ENCODE data around the gene SYNE1. TPM values are rescaled to one million over a fixed set of nuclear protein-coding genes. Genes with fewer than 3 reads are reported as not detected.

SYNE1 gene
- total and polyA plus RNA-seq, 8 donors = 79.1 to 201 (median 104) TPM

GRCh38 chr6:152184573-152184916, 452.6 kb downstream of the SYNE1 start:
- DNase-seq = no peak
- no peak for ATAC-seq
- no peaks in the 10 kb centered on the region for H3K9me3 ChIP-seq
- peaks cover 0 to 51% of the 10 kb centered on the region in 2 donors for H3K36me3 ChIP-seq
- H3K27me3 ChIP-seq = no peaks in the 10 kb centered on the region
- intact Hi-C loops (cut with DNase I) = no loop called here
- peak overlapping the region in 1 of 2 donors; percentile 40 for H3K27ac ChIP-seq
- no peak for TF ChIP-seq CTCF (IDR thresholded peaks at IDR 0.05)
- H3K4me3 ChIP-seq = no peak overlapping the region
- H3K4me1 ChIP-seq = no peaks in the 10 kb centered on the region

- no peaks in the 10 kb centered on the region for H3K4me1 ChIP-seq
- no peaks in the 10 kb centered on the region for H3K9me3 ChIP-seq
- DNase-seq (no peak), ATAC-seq (no peak)
- intact Hi-C loops (cut with DNase I) = no loop called here
- no peaks in the 10 kb centered on the region for H3K27me3 ChIP-seq
- TF ChIP-seq CTCF (IDR thresholded peaks at IDR 0.05) = no peak
- no peak overlapping the region for H3K4me3 ChIP-seq
- H3K36me3 ChIP-seq = peaks cover 0 to 42% of the 10 kb centered on the region in 2 donors
- no peak overlapping the region for H3K27ac ChIP-seq
These were observed 456.6 kb downstream of the SYNE1 start for GRCh38 chr6:152180601-152181000.

- H3K4me3 ChIP-seq = no peak overlapping the region
- no peak overlapping the region for H3K27ac ChIP-seq
- H3K36me3 ChIP-seq = peaks cover 0 to 61% of the 10 kb centered on the region in 2 donors
- DNase-seq (no peak), ATAC-seq (no peak)
- intact Hi-C loops (cut with DNase I) = no loop called here
- no peaks in the 10 kb centered on the region for H3K4me1 ChIP-seq
- no peaks in the 10 kb centered on the region for H3K9me3 ChIP-seq
- no peaks in the 10 kb centered on the region for H3K27me3 ChIP-seq
- no peak for TF ChIP-seq CTCF (IDR thresholded peaks at IDR 0.05)
These were observed 460.9 kb downstream of the SYNE1 start for GRCh38 chr6:152176268-152176667.

DNA sequence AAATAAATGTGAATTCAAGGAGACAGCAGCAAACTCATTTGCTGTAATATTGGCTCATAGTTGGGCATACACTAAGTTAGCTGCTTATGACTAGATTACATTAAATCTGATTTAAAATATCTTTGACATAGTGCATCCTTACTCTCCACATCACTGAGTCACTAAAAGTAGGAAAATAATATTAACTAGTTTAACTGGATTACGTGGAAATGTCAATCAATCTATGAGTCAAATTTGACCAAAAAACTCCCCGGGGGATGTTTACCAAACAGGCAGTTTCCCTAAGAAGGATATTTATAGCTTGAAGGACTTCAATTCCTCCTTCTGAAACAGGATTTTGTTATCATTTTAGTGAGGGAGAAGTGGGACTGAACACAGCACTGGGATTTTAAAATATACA, 463.2 kb downstream of the SYNE1 start:
- DNase-seq = no peak
- no peak for ATAC-seq
- H3K4me1 ChIP-seq = no peaks in the 10 kb centered on the region
- H3K27ac ChIP-seq = no peak overlapping the region
- TF ChIP-seq CTCF (IDR thresholded peaks at IDR 0.05) = no peak
- intact Hi-C loops (cut with DNase I) = no loop called here
- peaks cover 0 to 60% of the 10 kb centered on the region in 2 donors for H3K36me3 ChIP-seq
- H3K4me3 ChIP-seq = no peak overlapping the region
- no peaks in the 10 kb centered on the region for H3K27me3 ChIP-seq
- no peaks in the 10 kb centered on the region for H3K9me3 ChIP-seq

GRCh38 chr6:152173321-152173720, 463.8 kb downstream of the SYNE1 start:
- no peaks in the 10 kb centered on the region for H3K4me1 ChIP-seq
- no peak for TF ChIP-seq CTCF (IDR thresholded peaks at IDR 0.05)
- no peaks in the 10 kb centered on the region for H3K9me3 ChIP-seq
- no peak for DNase-seq
- no peak overlapping the region for H3K4me3 ChIP-seq
- no peak for ATAC-seq
- no peaks in the 10 kb centered on the region for H3K27me3 ChIP-seq
- intact Hi-C loops (cut with DNase I) = no loop called here
- H3K36me3 ChIP-seq = peaks cover 0 to 54% of the 10 kb centered on the region in 2 donors
- H3K27ac ChIP-seq = no peak overlapping the region

Data from left lung (tissue), 10 donors.